CD8-positive, alpha-beta memory T cell (primary cell): ENCODE measurements around the gene HABP2. TPM values are rescaled to one million over a fixed set of nuclear protein-coding genes. Genes with fewer than 3 reads are reported as not detected.

Experiments used
- CTCF ChIA-PET: fragments of 350-600 bp; sonication (Branson Sonifier 250); formaldehyde crosslinking; loops from one replicate; lab custom pipeline; 2021; ENCODE audit warnings: antibody characterized with exemption; lab: Charles Lee
- POLR2A ChIA-PET: fragments of 350-600 bp; sonication (Branson Sonifier 250); formaldehyde crosslinking; loops from one replicate; lab custom pipeline; 2021; ENCODE audit warnings: antibody characterized with exemption; lab: Charles Lee
- DNase-seq, 5 donors: peaks; one replicate each; pipeline versions ENCODE4 v3.0.0 to v3.0.0-alpha.2; 2020 to 2022; ENCODE audit warnings: mixed read lengths in 1 of 5
- H3K27ac ChIP-seq: one replicate; pipeline ENCODE4 v1.7.0; 2013; ENCODE audit warnings: low read depth, mild to moderate bottlenecking, low read length, moderate library complexity
- H3K27me3 ChIP-seq: 2 replicates; pipeline ENCODE4 v1.7.0; 2013; ENCODE audit warnings: low read length, mild to moderate bottlenecking; ENCODE audit not compliant: insufficient read depth, poor library complexity, severe bottlenecking
- H3K36me3 ChIP-seq: 2 replicates; pipeline ENCODE4 v1.7.0; 2013; ENCODE audit warnings: mild to moderate bottlenecking, low read length, moderate library complexity; ENCODE audit not compliant: insufficient read depth
- H3K4me1 ChIP-seq: 2 replicates; pipeline ENCODE4 v1.7.0; 2013; ENCODE audit warnings: mild to moderate bottlenecking, low read length, moderate library complexity; ENCODE audit not compliant: insufficient read depth
- H3K4me3 ChIP-seq: 2 replicates; pipeline ENCODE4 v1.7.0; 2013; ENCODE audit warnings: mild to moderate bottlenecking, low read length
- H3K9me3 ChIP-seq: 2 replicates; pipeline ENCODE4 v1.7.0; 2013; ENCODE audit warnings: mild to moderate bottlenecking, low read length
- H3K27ac Mint-ChIP-seq, 8 donors: one replicate each; pipeline ENCODE4 v1.8.0; 2020 to 2021; ENCODE audit warnings: mixed read lengths in 8 of 8, mild to moderate bottlenecking in 6 of 8, inconsistent platforms in 3 of 8, moderate library complexity in 3 of 8
- H3K27me3 Mint-ChIP-seq, 2 donors: one replicate each; pipeline ENCODE4 v1.8.0; 2020 to 2021; ENCODE audit warnings: mixed read lengths in 2 of 2, mild to moderate bottlenecking in 1 of 2, moderate library complexity in 1 of 2
- H3K36me3 Mint-ChIP-seq, 3 donors: one replicate each; pipeline ENCODE4 v1.8.0; 2020 to 2021; ENCODE audit warnings: mixed read lengths in 3 of 3, inconsistent platforms in 1 of 3, mild to moderate bottlenecking in 1 of 3
- H3K4me1 Mint-ChIP-seq, 3 donors: one replicate each; pipeline ENCODE4 v1.8.0; 2020 to 2021; ENCODE audit warnings: mixed read lengths in 3 of 3, inconsistent platforms in 1 of 3, mild to moderate bottlenecking in 1 of 3
- H3K4me3 Mint-ChIP-seq, 7 donors: one replicate each; pipeline ENCODE4 v1.8.0; 2020 to 2021; ENCODE audit warnings: mixed read lengths in 7 of 7, mild to moderate bottlenecking in 6 of 7, moderate library complexity in 4 of 7, inconsistent platforms in 2 of 7
- H3K9me3 Mint-ChIP-seq, 5 donors: one replicate each; pipeline ENCODE4 v1.8.0; 2020 to 2022; ENCODE audit warnings: mixed read lengths in 5 of 5, mild to moderate bottlenecking in 3 of 5, moderate library complexity in 2 of 5, inconsistent platforms in 1 of 5
- polyA plus RNA-seq: library from polyadenylated mRNA; unstranded; fragments of 300-500 nt; fragmentation: Illumina TruSeq; gene quantifications from one replicate; pipeline ENCODE4 v1.2.3, GENCODE V29; 2021
- total RNA-seq, 2 experiments: library from RNA; stranded (reverse); gene quantifications; one replicate each; pipeline ENCODE4 v1.2.3, GENCODE V29; 2021

Gene HABP2
- total and polyA plus RNA-seq, 3 experiments from 2014 or later: not detected

- peaks cover 4 to 27% of the 10 kb centered on the region in 2 donors for H3K27me3 Mint-ChIP-seq
- Histone ChIP-seq H3K9me3 (no peaks in the 10 kb centered on the region), H3K4me1 (no peaks in the 10 kb centered on the region), H3K27ac (no peak overlapping the region), H3K36me3 (no peaks in the 10 kb centered on the region), H3K27me3 (no peaks in the 10 kb centered on the region), H3K4me3 (no peak overlapping the region)
- CTCF ChIA-PET: no interaction called here
- no peaks in the 10 kb centered on the region for H3K4me1 Mint-ChIP-seq
- POLR2A ChIA-PET: no interaction called here
- H3K9me3 Mint-ChIP-seq: no peaks in the 10 kb centered on the region
- no peak for DNase-seq
- no peaks in the 10 kb centered on the region for H3K36me3 Mint-ChIP-seq
- H3K4me3 Mint-ChIP-seq: no peak overlapping the region
- H3K27ac Mint-ChIP-seq: no peak overlapping the region
These were observed 839 bp upstream of the HABP2 start for GRCh38 chr10:113552014-113552413.

- no peaks in the 10 kb centered on the region for H3K36me3 ChIP-seq
- no peaks in the 10 kb centered on the region for H3K27me3 ChIP-seq
- Mint-ChIP-seq H3K27me3 (peaks cover 4 to 39% of the 10 kb centered on the region in 2 donors), H3K27ac (no peak overlapping the region), H3K9me3 (no peaks in the 10 kb centered on the region), H3K36me3 (no peaks in the 10 kb centered on the region), H3K4me3 (no peak overlapping the region), H3K4me1 (peaks cover 0 to 8% (median 6%) of the 10 kb centered on the region in 3 donors)
- no peak for DNase-seq
- ChIA-PET POLR2A (no interaction called here), CTCF (interaction anchor here (2.4 kb wide), 1 partner anchor 10 kb away, joined by 9 read pairs; no protein-coding TSS in a partner anchor)
- no peak overlapping the region for H3K4me3 ChIP-seq
- no peaks in the 10 kb centered on the region for H3K9me3 ChIP-seq
- no peaks in the 10 kb centered on the region for H3K4me1 ChIP-seq
- H3K27ac ChIP-seq: no peak overlapping the region
These were observed 296 bp downstream of the HABP2 start for GRCh38 chr10:113553149-113553548.

DNA sequence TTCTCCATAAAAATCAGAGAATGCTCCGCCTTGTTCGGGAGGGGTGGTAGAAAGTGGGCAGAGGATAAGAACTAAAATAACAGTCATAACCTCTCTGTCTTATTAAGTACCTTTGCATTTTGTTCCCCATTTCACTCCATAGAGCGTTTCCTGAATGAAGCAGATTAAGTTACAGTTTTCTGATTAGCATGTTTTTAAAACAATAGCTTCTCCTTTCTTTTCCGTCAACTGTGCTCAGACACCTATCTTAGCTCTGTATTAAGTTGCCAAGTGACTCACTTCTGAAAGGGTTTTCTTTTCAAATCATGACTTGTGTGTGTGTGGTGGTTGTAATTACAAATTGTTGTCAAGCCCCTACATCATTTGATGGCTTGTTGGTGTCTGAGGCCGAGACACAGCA is 1.4 kb downstream of the HABP2 start:
- DNase-seq: no peak
- Histone ChIP-seq H3K27me3 (no peaks in the 10 kb centered on the region), H3K9me3 (no peaks in the 10 kb centered on the region), H3K4me3 (no peak overlapping the region), H3K27ac (no peak overlapping the region), H3K36me3 (no peaks in the 10 kb centered on the region), H3K4me1 (no peaks in the 10 kb centered on the region)
- Mint-ChIP-seq H3K4me3 (no peak overlapping the region), H3K36me3 (no peaks in the 10 kb centered on the region), H3K27ac (no peak overlapping the region), H3K27me3 (peaks cover 11 to 47% of the 10 kb centered on the region in 2 donors), H3K4me1 (peaks cover 0 to 12% (median 6%) of the 10 kb centered on the region in 3 donors), H3K9me3 (no peaks in the 10 kb centered on the region)
- POLR2A ChIA-PET: no interaction called here
- CTCF ChIA-PET: interaction anchor here (2.4 kb wide), 1 partner anchor 9 kb away, joined by 9 read pairs; no protein-coding TSS in a partner anchor

GRCh38 chr10:113555245-113555644 is 2.4 kb downstream of the HABP2 start:
- H3K9me3 Mint-ChIP-seq: no peaks in the 10 kb centered on the region
- H3K27ac Mint-ChIP-seq: no peak overlapping the region
- DNase-seq: no peak
- no peaks in the 10 kb centered on the region for H3K4me1 ChIP-seq
- H3K27me3 Mint-ChIP-seq: peaks cover 12 to 54% of the 10 kb centered on the region in 2 donors
- no peaks in the 10 kb centered on the region for H3K36me3 Mint-ChIP-seq
- ChIA-PET POLR2A (no interaction called here), CTCF (no interaction called here)
- no peak overlapping the region for H3K4me3 ChIP-seq
- H3K4me1 Mint-ChIP-seq: peaks cover 0 to 12% (median 6%) of the 10 kb centered on the region in 3 donors
- no peaks in the 10 kb centered on the region for H3K36me3 ChIP-seq
- no peak overlapping the region for H3K27ac ChIP-seq
- no peaks in the 10 kb centered on the region for H3K27me3 ChIP-seq
- no peak overlapping the region for H3K4me3 Mint-ChIP-seq
- H3K9me3 ChIP-seq: no peaks in the 10 kb centered on the region

DNA sequence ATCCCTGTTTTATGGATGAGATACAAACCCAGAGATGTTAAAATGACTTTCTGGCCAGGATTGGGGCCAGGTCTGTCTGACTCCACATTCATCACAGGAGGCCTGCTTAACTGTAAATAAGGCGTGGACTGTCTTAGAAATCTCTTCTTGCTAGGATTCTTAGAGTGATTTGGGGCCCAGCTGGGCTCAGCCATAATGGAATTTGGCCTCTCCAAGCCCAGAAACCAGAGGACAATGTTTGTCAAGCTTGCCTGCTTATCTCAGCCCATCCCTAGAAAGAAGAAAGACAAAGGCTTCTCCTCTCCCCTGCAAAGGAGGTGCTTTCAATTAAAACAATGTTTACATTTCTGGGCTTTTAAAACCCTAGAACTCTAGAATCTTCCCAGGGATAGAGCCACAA is 2.9 kb downstream of the HABP2 start:
- H3K36me3 Mint-ChIP-seq: no peaks in the 10 kb centered on the region
- no peak for DNase-seq
- H3K27me3 Mint-ChIP-seq: peaks cover 12 to 55% of the 10 kb centered on the region in 2 donors
- POLR2A ChIA-PET: no interaction called here
- H3K4me1 Mint-ChIP-seq: peaks cover 0 to 12% (median 6%) of the 10 kb centered on the region in 3 donors
- Histone ChIP-seq H3K9me3 (no peaks in the 10 kb centered on the region), H3K27ac (no peak overlapping the region), H3K27me3 (no peaks in the 10 kb centered on the region), H3K4me1 (no peaks in the 10 kb centered on the region), H3K36me3 (no peaks in the 10 kb centered on the region), H3K4me3 (no peak overlapping the region)
- no peak overlapping the region for H3K4me3 Mint-ChIP-seq
- CTCF ChIA-PET: no interaction called here
- peak overlapping the region in 1 of 8 donors; percentile 77 for H3K27ac Mint-ChIP-seq
- no peaks in the 10 kb centered on the region for H3K9me3 Mint-ChIP-seq

- Histone ChIP-seq H3K36me3 (no peaks in the 10 kb centered on the region), H3K9me3 (no peaks in the 10 kb centered on the region), H3K27me3 (no peaks in the 10 kb centered on the region), H3K27ac (no peak overlapping the region), H3K4me1 (no peaks in the 10 kb centered on the region), H3K4me3 (no peak overlapping the region)
- Mint-ChIP-seq H3K4me1 (peaks cover 0 to 12% (median 6%) of the 10 kb centered on the region in 3 donors), H3K36me3 (no peaks in the 10 kb centered on the region), H3K4me3 (no peak overlapping the region), H3K9me3 (no peaks in the 10 kb centered on the region), H3K27ac (no peak overlapping the region), H3K27me3 (peaks cover 8 to 49% of the 10 kb centered on the region in 2 donors)
- POLR2A ChIA-PET: no interaction called here
- CTCF ChIA-PET: no interaction called here
- no peak for DNase-seq
These were observed 4.6 kb downstream of the HABP2 start for GRCh38 chr10:113557424-113557862.

DNA sequence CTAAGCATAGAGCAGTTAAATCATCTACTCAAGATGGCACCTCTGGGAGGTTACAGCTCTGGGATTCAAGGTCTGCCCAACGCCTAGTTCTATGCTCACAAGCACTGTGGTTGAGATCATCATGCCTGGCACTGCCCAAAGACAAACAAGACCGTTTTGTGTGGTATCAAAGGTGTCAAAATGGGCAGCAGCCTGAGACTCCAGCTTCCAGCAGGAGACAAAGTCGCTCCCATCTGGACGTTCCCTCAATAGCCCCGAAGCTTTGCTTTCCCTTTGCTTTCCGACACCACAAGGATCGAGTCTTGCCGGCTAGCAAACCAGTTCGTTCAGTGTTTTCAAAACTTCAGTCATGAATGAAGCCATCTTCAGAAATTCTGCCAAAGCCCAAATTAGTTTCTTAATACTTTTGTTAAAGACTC is 5.1 kb downstream of the HABP2 start:
- Mint-ChIP-seq H3K4me3 (peak overlapping the region in 1 of 7 donors; percentile 11), H3K9me3 (no peaks in the 10 kb centered on the region), H3K27me3 (peaks cover 8 to 49% of the 10 kb centered on the region in 2 donors), H3K27ac (no peak overlapping the region), H3K4me1 (peaks cover 0 to 12% (median 6%) of the 10 kb centered on the region in 3 donors), H3K36me3 (no peaks in the 10 kb centered on the region)
- Histone ChIP-seq H3K27me3 (no peaks in the 10 kb centered on the region), H3K4me3 (no peak overlapping the region), H3K9me3 (no peaks in the 10 kb centered on the region), H3K36me3 (no peaks in the 10 kb centered on the region), H3K27ac (no peak overlapping the region), H3K4me1 (no peaks in the 10 kb centered on the region)
- ChIA-PET CTCF (no interaction called here), POLR2A (no interaction called here)
- DNase-seq: no peak

DNA sequence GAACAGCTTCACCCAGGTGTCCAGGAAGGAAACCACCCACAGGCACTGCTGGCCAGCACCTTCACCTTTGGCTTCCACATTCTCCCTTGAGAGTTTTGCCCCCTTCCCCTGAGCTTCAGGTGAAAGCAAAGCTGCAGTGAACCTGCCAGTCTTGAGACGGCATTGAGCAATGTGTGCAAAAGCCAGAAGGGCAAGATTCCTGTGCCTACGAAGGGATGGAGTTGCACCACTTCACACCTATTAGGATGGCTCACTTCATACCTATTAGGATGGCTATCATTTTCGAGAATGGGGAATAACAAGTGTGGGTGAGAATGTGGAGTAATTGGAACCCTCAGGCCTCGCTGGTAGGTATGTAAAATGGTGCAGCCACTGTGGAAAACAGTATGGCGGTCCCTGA is 7.2 kb downstream of the HABP2 start:
- ChIA-PET CTCF (no interaction called here), POLR2A (no interaction called here)
- H3K9me3 Mint-ChIP-seq: no peaks in the 10 kb centered on the region
- Histone ChIP-seq H3K9me3 (no peaks in the 10 kb centered on the region), H3K27me3 (no peaks in the 10 kb centered on the region), H3K36me3 (no peaks in the 10 kb centered on the region), H3K27ac (no peak overlapping the region), H3K4me1 (no peaks in the 10 kb centered on the region), H3K4me3 (no peak overlapping the region)
- no peak for DNase-seq
- H3K36me3 Mint-ChIP-seq: no peaks in the 10 kb centered on the region
- H3K4me3 Mint-ChIP-seq: no peak overlapping the region
- H3K4me1 Mint-ChIP-seq: peaks cover 0 to 17% (median 11%) of the 10 kb centered on the region in 3 donors
- H3K27me3 Mint-ChIP-seq: peaks cover 8 to 36% of the 10 kb centered on the region in 2 donors
- no peak overlapping the region for H3K27ac Mint-ChIP-seq
